A549 (cell line): ENCODE data around the gene UBE2R2. TPM values are rescaled to one million over a fixed set of nuclear protein-coding genes. Genes with fewer than 3 reads are reported as not detected.
A peak's percentile ranks its signal among the peaks of the same experiment; 100 is the strongest.

ENCODE experiments used
- ATAC-seq, 2 experiments: fragments of 200-7000 bp in 1 of 2; fragments of >200 bp in 1 of 2; cut with Nextera tagmentation in 1 of 2; cut with Tn5 transposase in 1 of 2; 3 replicates each; pipeline versions ENCODE4 v1.8.0 to v1.9.1; 2018 to 2020; ENCODE audit warnings: mild to moderate bottlenecking in 1 of 2, moderate library complexity in 1 of 2
- CTCF ChIA-PET: fragments of 300-600 bp; sonication (Branson Sonifier 250); formaldehyde crosslinking; extraction: SDS; loops from one replicate; lab custom pipeline; 2021; ENCODE audit warnings: antibody characterized with exemption, inconsistent platforms; lab: Yijun Ruan, JAX
- POLR2A ChIA-PET: fragments of 350-600 bp; formaldehyde crosslinking; extraction: SDS; loops from one replicate; lab custom pipeline; 2021; ENCODE audit warnings: antibody characterized with exemption, inconsistent platforms; lab: Yijun Ruan, JAX
- DNase-seq, 2 experiments: peaks; one replicate each; pipeline versions ENCODE4 v3.0.0 to v3.0.0-alpha.2; 2011 to 2016; ENCODE audit warnings: low read depth in 1 of 2, low spot score in 1 of 2
- FAIRE-seq: peaks from 2 replicates; lab custom pipeline; 2011; peaks lifted over from hg19 to GRCh38; lab: Jason Lieb, UNC
- H3K27ac ChIP-seq, 2 experiments: fragments of >200 bp; sonication (Bioruptor Twin); formaldehyde crosslinking; 3 replicates each; pipeline ENCODE4 v1.5.1; 2016 to 2017
- H3K4me1 ChIP-seq: fragments of >200 bp; sonication (Bioruptor Twin); formaldehyde crosslinking; 3 replicates; pipeline ENCODE4 v1.6.1; 2016
- H3K4me2 ChIP-seq: fragments of >200 bp; sonication (Bioruptor Twin); formaldehyde crosslinking; 3 replicates; pipeline ENCODE4 v1.6.1; 2016
- H3K4me3 ChIP-seq: fragments of >200 bp; sonication (Bioruptor Twin); formaldehyde crosslinking; 3 replicates; pipeline ENCODE4 v1.5.1; 2016
- H3K9me3 ChIP-seq: fragments of >200 bp; sonication (Bioruptor Twin); formaldehyde crosslinking; 3 replicates; pipeline ENCODE4 v1.6.1; 2016
- ATOH8 ChIP-seq: fragments of 250-450 bp; sonication (Bioruptor Pico); IDR thresholded peaks from 2 replicates; pipeline ENCODE4 v1.5.0; 2020; ENCODE audit warnings: low read depth, mild to moderate bottlenecking, moderate library complexity
- BHLHE40 ChIP-seq: IDR thresholded peaks from 2 replicates; pipeline ENCODE4 v1.6.1; 2012; ENCODE audit warnings: low read depth, low read length, inconsistent platforms
- CBX2 ChIP-seq: fragments of 200-600 bp; sonication (generic); IDR thresholded peaks from 2 replicates; pipeline ENCODE4 v1.6.1; 2016; ENCODE audit warnings: low read depth, mild to moderate bottlenecking, borderline replicate concordance
- CHD2 ChIP-seq: fragments of 150-350 bp; IDR thresholded peaks from 2 replicates; pipeline ENCODE4 v1.6.1; 2014; ENCODE audit warnings: low read length; ENCODE audit not compliant: partially characterized antibody
- CTCF ChIP-seq: fragments of >200 bp; sonication (Bioruptor Twin); formaldehyde crosslinking; IDR thresholded peaks from 3 replicates; pipeline ENCODE4 v1.5.1; 2016
- E2F6 ChIP-seq: IDR thresholded peaks from 2 replicates; pipeline ENCODE4 v1.6.1; 2012; ENCODE audit warnings: low read depth, borderline replicate concordance
- EHF ChIP-seq: fragments of 250-450 bp; sonication (Bioruptor Pico); IDR thresholded peaks from 2 replicates; pipeline ENCODE4 v1.5.0; 2020; ENCODE audit warnings: mild to moderate bottlenecking
- EP300 ChIP-seq, 2 experiments: fragments of >200 bp; sonication (Bioruptor Twin); formaldehyde crosslinking; IDR thresholded peaks; 2 replicates in 1 of 2; 3 replicates in 1 of 2; pipeline ENCODE4 v1.6.1; 2016 to 2017
- FOSB ChIP-seq: fragments of 250-450 bp; sonication (Bioruptor Pico); IDR thresholded peaks from 2 replicates; pipeline ENCODE4 v1.5.0; 2020; ENCODE audit warnings: mild to moderate bottlenecking, moderate library complexity
- FOXS1 ChIP-seq: fragments of 250-450 bp; sonication (Bioruptor Pico); IDR thresholded peaks from 2 replicates; pipeline ENCODE4 v1.5.0; 2020; ENCODE audit warnings: mild to moderate bottlenecking, moderate library complexity
- GATA3 ChIP-seq: IDR thresholded peaks from 2 replicates; pipeline ENCODE4 v1.6.1; 2012; ENCODE audit warnings: borderline replicate concordance
- HES2 ChIP-seq: fragments of >200 bp; sonication (Bioruptor Twin); formaldehyde crosslinking; IDR thresholded peaks from 2 replicates; pipeline ENCODE4 v1.6.1; 2016
- HEYL ChIP-seq: fragments of 250-450 bp; sonication (Bioruptor Pico); IDR thresholded peaks from 2 replicates; pipeline ENCODE4 v1.8.0; 2021; ENCODE audit warnings: mild to moderate bottlenecking, moderate library complexity
- HOXB5 ChIP-seq: fragments of 250-450 bp; sonication (Bioruptor Pico); IDR thresholded peaks from 2 replicates; pipeline ENCODE4 v1.5.0; 2020; ENCODE audit warnings: mild to moderate bottlenecking, moderate library complexity
- MAFK ChIP-seq: fragments of 450-650 bp; IDR thresholded peaks from 2 replicates; pipeline ENCODE4 v1.6.1; 2014; ENCODE audit not compliant: partially characterized antibody
- NPAS2 ChIP-seq: fragments of 250-450 bp; sonication (Bioruptor Pico); IDR thresholded peaks from 2 replicates; pipeline ENCODE4 v1.8.0; 2022; ENCODE audit warnings: mild to moderate bottlenecking, moderate library complexity, borderline replicate concordance
- RFX5 ChIP-seq: fragments of 450-650 bp; IDR thresholded peaks from 2 replicates; pipeline ENCODE4 v1.7.1; 2014; ENCODE audit warnings: antibody characterized with exemption, mild to moderate bottlenecking, moderate library complexity
- WGBS: methylation state at CpG from one replicate; pipeline ENCODE4 v1.1.6; 2017; ENCODE audit errors: missing lambda C conversion rate; 5-methylcytosine and 5-hydroxymethylcytosine counted together
- polyA plus RNA-seq, 4 experiments: library from polyadenylated mRNA; depleted of rRNA in 3 of 4; stranded (reverse); fragments of >200 nt; fragmentation: RNase III in 1 of 4; extraction: RNeasy Plus Mini Kit Qiagen cat#74134 plus additional on column Dnase treatment in 1 of 4; gene quantifications; 2 replicates in 3 of 4; 3 replicates in 1 of 4; pipeline ENCODE4 v1.2.3, GENCODE V29; 2011 to 2017

Gene UBE2R2
- polyA plus RNA-seq, 2 of the 4 experiments (the other 2 are of a cell fraction) = 41.2 to 48.1 TPM

GRCh38 chr9:33881635-33882034 lies 64.7 kb downstream of the UBE2R2 start:
- TF ChIP-seq HOXB5 (CRISPR knock-in tag) (no peak), EP300 (IDR thresholded peaks at IDR 0.05) (no peak), CTCF (no peak), HEYL (CRISPR knock-in tag) (no peak), ATOH8 (CRISPR knock-in tag) (no peak), BHLHE40 (no peak), CHD2 (no peak), E2F6 (no peak), RFX5 (no peak), HES2 (no peak), EHF (CRISPR knock-in tag) (no peak), FOXS1 (CRISPR knock-in tag) (no peak), FOSB (no peak), GATA3 (no peak)
- ChIA-PET CTCF (interaction anchor here (0.6 to 1.0 kb wide), 4 partner anchors 13 to 136 kb away, joined by 3 read pairs; no protein-coding TSS in a partner anchor), POLR2A (no interaction called here)
- peaks cover 29% of the 10 kb centered on the region for H3K4me1 ChIP-seq
- H3K9me3 ChIP-seq = no peaks in the 10 kb centered on the region
- no peak overlapping the region for H3K4me3 ChIP-seq
- H3K27ac ChIP-seq = no peak overlapping the region
- ATAC-seq = no peak
- DNase-seq = no peak
- H3K4me2 ChIP-seq = no peak overlapping the region
- 46% methylated on average over 1 of the region's 1 CpG for WGBS
- FAIRE-seq = no peak

GRCh38 chr9:33884856-33885701 lies 68.1 kb downstream of the UBE2R2 start:
- DNase-seq = no peak
- 50% methylated on average over 5 of the region's 5 CpGs for WGBS
- CTCF ChIA-PET = interaction anchor here (0.7 to 2.7 kb wide), 5 partner anchors 9 to 490 kb away, joined by 3 to 8 read pairs (median 3); no protein-coding TSS in a partner anchor
- H3K27ac ChIP-seq = no peak overlapping the region
- no peaks in the 10 kb centered on the region for H3K9me3 ChIP-seq
- TF ChIP-seq NPAS2 (CRISPR knock-in tag) = no peak
- TF ChIP-seq, all 56 proteins: peak for 0
- Histone ChIP-seq H3K4me3 (no peak overlapping the region), H3K4me2 (peak overlapping the region; percentile 39), H3K4me1 (peaks cover 36% of the 10 kb centered on the region)
- FAIRE-seq = no peak
- POLR2A ChIA-PET = interaction anchor here (0.6 to 0.7 kb wide), 2 partner anchors 8 to 18 kb away, joined by 3 to 4 read pairs; no protein-coding TSS in a partner anchor
- peak in 1 of 2 experiments; percentile 32; a peak in 2 of 6 replicates for ATAC-seq

GRCh38 chr9:33885948-33886347 lies 69.0 kb downstream of the UBE2R2 start:
- H3K4me1 ChIP-seq = peaks cover 36% of the 10 kb centered on the region
- H3K27ac ChIP-seq = no peak overlapping the region
- no peak for DNase-seq
- no peak for ATAC-seq
- CTCF ChIA-PET = interaction anchor here (1.0 kb wide), 1 partner anchor 73 kb away, joined by 3 read pairs; no protein-coding TSS in a partner anchor
- H3K4me2 ChIP-seq = no peak overlapping the region
- FAIRE-seq = no peak
- H3K9me3 ChIP-seq = no peaks in the 10 kb centered on the region
- TF ChIP-seq MAFK = peak; percentile 95
- TF ChIP-seq CBX2 = no peak
- POLR2A ChIA-PET = no interaction called here
- H3K4me3 ChIP-seq = no peak overlapping the region
- WGBS = 80% methylated on average over 2 of the region's 2 CpGs
